Kidney tubule cell (primary cell): ENCODE measurements around the gene MAGIX.
A peak's percentile ranks its signal among the peaks of the same experiment; 100 is the strongest.
"Not testable (repeated sequence)": the region's sequence is repeated elsewhere in the genome, so short reads cannot be mapped to it uniquely, and the experiment has no call there.

ENCODE experiments used
- DNase-seq: peaks from one replicate; pipeline ENCODE4 v3.0.0-alpha.2; 2018; ENCODE audit warnings: low spot score

The MAGIX gene

DNA sequence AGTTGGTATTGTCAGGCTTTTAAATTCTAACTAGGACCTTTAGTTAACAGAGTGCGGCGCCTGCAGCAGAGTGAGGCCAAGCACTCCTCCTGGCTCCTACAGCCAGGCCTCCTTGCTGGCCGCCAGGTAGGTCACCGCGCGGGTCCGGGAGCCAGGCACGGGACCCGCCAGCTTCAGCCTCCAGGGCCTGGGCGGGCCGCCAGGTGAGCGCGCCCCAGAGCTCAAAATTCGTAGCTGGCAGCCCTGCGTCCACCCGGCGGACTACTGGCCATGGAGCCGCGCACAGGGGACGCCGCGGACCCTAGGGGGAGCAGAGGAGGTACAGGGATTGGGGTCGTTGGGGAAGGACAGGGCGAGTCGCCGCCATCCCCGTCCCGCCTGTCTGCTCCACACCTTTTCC, at the start of gene MAGIX:
MAGIX (plus strand) TSS at position 139 of the 400 bp plus-strand sequence; CDS start at position 271, 132 bp downstream.
- DNase-seq: peak; percentile 9

DNA sequence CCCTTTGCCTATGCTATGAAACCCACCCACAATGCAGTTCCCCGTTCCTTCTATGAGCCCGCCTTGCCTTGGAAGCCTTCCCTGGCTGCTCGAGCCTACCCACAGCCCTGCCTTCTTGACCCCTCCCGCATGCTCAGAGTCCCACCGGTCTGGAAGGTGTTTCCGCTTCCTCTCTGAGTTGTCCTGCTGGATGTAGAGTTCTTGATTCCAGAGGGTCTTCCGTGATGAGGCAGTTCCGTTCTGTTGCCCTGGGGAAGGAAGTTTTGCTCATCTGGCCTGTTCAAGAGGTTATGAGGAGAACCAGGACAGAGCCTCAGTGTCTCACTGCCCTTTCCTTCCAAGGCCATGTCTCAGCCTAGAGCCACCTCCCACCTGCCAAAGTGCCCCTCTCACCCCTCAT, 46.5 kb upstream of the MAGIX start:
- no peak for DNase-seq

- DNase-seq: no peak
Observed at GRCh38 chrX:49116716-49117115, 45.8 kb upstream of the MAGIX start.

DNA sequence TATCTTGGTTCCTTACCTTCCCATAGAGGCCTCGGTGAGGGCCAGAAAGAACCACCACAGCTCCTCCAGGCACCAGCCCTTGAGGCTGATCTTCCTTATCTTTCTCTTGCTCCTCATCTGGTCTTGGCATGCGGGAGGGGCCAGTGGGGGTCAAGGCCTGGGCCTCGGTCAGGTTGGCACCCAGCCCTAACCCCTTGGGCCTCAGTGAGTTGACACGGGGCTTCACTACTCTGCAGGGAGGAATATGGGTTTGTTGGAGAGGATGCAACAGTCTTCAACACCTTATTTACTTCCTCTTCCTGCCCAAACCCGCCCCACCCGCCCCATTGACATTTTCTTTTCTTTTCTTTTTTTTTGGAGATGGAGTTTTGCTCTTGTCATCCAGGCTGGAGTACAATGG, 45.0 kb upstream of the MAGIX start:
- no peak for DNase-seq

DNA sequence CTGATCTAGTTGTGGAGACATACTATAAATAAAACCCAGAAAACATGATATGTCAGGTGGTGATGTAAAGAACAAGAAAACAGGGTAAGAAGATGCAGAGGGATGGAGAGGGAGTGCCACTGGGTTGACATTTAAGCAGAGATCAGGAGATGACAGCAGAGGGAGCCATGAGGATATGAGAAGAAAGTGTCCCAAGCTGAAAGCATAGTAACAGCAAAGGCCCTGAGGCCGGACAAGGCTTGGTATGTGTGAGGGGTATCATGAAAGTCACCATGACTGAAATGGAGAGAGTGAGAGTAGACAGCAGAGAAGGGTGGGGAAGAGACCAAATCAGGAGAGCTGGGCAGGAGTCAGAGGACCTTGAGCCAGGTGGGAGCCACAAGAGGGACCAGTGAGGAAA, 42.5 kb upstream of the MAGIX start:
- no peak for DNase-seq

- no peak for DNase-seq
Observed at GRCh38 chrX:49122499-49122898, 40.1 kb upstream of the MAGIX start.

DNA sequence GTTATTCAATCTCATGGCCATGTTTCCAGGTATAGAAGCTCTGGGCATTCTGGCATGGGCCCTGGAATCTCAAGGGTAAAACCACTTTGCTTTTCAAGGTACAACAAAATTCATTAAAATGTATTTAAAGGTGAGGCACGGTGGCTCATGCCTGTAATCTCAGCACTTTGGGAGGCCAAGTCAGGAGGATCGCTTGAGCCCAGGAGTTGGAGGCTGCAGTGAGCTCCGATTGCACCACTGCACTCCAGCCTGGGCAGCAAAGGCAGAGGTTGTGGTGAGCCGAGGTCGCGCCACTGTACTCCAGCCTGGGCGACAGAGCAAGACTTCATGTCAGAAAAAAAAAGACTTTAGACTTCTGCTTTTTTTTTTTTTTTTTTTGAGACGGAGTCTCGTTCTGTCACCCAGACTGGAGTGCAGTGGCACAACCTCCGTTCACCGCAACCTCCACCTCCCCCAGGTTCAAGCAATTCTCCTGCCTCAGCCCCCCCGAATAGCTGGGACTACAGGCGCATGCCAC, 34.8 kb upstream of the MAGIX start:
- not testable (repeated sequence) for DNase-seq

DNA sequence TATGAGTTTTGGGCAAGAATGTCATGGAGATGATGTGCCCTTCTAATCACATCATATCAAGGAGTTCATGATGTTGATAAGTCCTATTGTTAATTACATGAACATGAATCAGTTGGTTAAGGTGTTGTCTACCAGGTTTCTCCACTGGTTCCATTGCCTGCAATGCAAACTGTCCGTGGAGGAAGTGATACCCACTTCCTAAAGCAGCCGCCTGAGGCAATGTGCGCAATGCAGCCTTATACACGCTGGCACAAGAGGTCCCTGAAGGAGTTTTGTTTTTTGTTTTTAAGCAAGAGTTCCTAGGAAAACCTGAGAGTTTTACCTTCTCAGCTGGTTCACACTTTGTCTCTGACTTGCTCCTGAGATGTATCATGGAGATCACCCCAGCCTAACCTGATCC, 33.1 kb upstream of the MAGIX start:
- DNase-seq: no peak

DNA sequence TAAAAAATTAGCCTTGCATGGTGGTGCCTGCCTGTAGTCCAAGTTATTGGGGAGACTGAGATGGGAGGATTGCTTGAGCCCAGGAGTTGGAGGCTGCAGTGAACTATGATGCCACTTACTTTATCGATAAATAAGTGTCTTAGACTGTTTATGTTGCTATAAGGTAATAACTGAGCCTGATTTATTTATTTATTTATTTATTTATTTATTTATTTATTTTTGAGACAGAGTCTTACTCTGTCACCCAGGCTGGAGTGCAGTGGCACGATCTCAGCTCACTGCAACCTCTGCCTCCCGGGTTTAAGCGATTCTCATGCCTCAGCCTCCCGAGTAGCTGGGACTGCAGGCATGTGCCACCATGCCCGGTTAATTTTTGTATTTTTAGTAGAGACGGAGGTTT, 30.3 kb upstream of the MAGIX start:
- not testable (repeated sequence) for DNase-seq

GRCh38 chrX:49133759-49134158, 28.8 kb upstream of the MAGIX start:
- DNase-seq: no peak

DNA sequence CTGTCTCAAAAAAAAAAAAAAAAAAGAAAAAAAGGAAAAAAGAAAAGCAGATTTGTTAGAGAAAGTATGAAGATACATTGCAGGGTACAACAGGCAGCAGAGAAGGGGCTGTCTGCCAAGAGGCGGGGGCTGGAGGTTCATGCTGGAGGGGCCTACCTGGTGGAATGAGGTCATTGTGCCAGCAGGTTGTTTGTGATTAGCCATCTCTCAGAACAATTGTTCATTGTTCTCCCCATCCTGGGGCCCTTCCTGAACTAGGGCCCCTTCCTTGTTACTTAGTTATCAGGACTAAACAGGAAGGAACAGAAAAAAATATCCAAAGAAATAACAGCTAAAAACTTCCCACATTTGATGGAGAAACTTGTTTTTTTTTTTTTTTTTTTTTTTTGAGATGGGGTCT, 25.1 kb upstream of the MAGIX start:
- no peak for DNase-seq

GRCh38 chrX:49139713-49140112, 22.8 kb upstream of the MAGIX start:
- DNase-seq: no peak

GRCh38 chrX:49142264-49142663, 20.3 kb upstream of the MAGIX start:
- not testable (repeated sequence) for DNase-seq

DNA sequence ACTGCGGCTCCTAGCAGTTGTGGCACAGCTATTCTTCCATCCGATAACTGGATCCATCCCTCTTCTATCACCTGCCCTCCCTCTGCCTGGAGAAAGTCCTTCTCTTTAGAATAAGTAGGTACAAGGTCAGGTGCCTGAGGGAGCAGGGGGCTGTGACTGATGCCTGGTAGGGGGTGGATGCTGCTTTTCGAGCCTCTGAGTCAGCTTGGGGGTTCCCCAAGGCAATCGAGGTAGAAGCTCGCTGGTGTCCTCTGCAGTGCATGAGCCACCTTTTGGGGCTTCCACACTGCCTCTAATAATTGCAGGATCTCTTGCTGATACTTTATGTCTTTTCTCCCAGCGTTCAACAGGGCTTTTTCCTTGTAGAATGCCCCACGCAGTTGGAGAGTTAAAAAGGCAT, 19.4 kb upstream of the MAGIX start:
- not testable (repeated sequence) for DNase-seq

DNA sequence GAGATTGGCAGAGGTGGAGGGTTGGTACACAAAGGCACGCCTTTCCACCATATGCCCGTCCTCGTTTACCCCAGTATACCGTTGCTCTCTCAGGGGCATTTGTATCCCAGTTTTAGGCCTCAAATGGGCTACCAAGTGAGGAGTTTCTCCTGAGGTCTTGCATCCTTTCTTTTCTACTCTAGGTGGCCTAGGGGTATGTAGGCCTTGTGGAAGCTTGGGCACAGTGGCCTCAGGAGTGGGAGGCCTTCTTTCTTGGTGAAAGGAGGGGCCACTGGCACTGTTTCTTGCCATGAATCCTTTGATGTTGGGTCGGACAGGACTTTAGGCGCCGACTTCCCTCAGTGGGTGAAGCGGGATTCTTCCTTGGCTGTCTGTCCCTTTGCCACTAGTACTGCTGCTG, 15.3 kb upstream of the MAGIX start:
- DNase-seq: no peak

- DNase-seq: no peak
Observed at GRCh38 chrX:49147936-49148335, 14.6 kb upstream of the MAGIX start.

GRCh38 chrX:49148390-49149100, 14.0 kb upstream of the MAGIX start:
- DNase-seq: peak; percentile 54

GRCh38 chrX:49149291-49149690, 13.3 kb upstream of the MAGIX start:
- not testable (repeated sequence) for DNase-seq

GRCh38 chrX:49153467-49153866, 9.1 kb upstream of the MAGIX start:
- DNase-seq: no peak

DNA sequence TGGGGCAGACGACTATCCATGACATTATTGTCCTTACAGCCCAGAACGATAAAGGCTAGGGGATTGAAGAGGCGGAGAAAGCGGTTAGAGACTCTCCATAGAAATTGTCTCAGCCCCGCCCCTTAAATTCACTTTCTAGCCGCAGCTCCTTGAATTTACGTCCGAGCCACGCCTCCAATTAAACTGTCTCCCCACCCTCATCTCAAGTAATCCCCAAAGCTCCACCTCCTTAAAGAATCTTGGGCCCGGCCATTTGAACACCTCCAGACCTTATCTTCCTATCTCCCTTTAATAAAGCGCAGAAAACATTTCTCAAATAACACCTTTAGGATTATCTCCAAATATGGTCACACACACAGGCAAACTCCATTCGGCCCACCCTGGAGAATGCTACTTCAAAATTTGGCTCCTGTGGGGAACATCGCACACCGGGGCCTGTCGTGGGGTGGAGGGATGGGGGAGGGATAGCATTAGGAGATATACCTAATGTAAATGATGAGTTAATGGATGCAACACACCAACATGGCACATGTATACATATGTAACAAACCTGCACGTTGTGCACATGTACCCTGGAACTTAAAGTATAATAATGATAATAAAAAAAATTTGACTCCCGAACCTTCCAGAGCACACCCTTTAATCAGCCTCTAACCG, 7.2 kb upstream of the MAGIX start:
- DNase-seq: peak; percentile 69

DNA sequence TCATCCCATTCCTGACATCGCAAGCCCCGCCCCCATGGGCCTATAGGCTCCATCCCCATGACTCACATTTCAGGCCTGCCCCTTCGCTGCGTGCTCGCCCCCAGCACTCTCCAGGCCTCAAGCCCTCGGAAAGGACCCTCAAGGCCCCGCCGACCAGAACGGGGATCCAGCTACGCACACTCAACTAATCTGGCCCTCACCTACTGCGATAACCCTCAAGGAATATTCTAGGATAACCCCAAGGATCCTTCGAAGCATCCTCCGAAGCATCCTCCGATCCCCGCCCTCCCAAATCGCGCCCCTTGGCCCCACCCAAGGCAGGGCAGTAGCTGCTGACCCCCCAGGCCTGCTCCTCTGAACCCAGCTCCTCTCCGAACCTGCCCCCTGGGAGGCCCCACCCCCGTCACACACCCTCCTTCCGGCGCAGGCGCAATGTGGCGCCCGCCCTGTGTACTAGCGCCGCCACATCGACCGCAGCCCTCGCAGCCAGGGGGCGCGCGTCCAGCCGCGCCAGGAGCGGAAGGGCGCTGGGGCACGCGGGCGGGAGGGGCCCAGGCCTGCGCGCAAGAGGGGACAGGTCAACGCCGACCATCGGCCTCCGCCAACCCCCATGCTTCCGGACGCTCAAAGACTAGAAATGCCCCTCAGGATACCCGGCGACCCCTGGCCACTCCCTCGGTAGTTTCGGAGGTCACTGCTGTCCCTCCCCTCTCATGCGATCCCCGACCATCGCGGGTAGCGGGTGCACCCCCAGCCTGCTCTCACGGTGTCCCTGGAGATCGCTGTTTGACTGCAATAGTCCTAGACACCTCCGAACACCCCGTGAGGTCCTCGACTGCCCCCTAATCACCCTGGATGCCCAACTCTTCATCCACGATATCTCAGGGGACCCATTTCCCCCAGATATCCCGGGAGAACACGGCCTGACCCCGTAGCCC, 6.4 kb upstream of the MAGIX start:
- DNase-seq: peak; percentile 84

- DNase-seq: no peak
Observed at GRCh38 chrX:49157194-49157593, 5.4 kb upstream of the MAGIX start.
